GM12878 (cell line): ENCODE measurements around the gene PGAP3. TPM values are rescaled to one million over a fixed set of nuclear protein-coding genes. Genes with fewer than 3 reads are reported as not detected.

Experiments used
- ATAC-seq: fragments of 200-7000 bp; cut with Tn5 transposase; 3 replicates; pipeline ENCODE4 v1.9.1; 2020; ENCODE audit warnings: mild to moderate bottlenecking, moderate library complexity
- BruUV-seq: library from RNA; stranded (reverse); fragments of 400-500 nt; replicated peaks from 2 replicates; lab custom pipeline; 2021; lab: Mats Ljungman, UMichigan
- CTCF ChIA-PET: fragments of 300-600 bp; sonication (Branson Sonifier 250); formaldehyde crosslinking; extraction: SDS; loops from one replicate; lab custom pipeline; 2021; ENCODE audit warnings: inconsistent platforms; lab: Yijun Ruan, JAX
- POLR2A ChIA-PET: fragments of 350-600 bp; formaldehyde crosslinking; extraction: SDS; loops from one replicate; lab custom pipeline; 2021; ENCODE audit warnings: inconsistent platforms; lab: Charles Lee
- RAD21 ChIA-PET: fragments of 300-600 bp; sonication (Branson Sonifier 250); formaldehyde crosslinking; loops from one replicate; lab custom pipeline; 2023; ENCODE audit warnings: antibody characterized with exemption; ENCODE audit not compliant: unreplicated experiment; lab: Charles Lee
- SMC1A ChIA-PET: fragments of 300-600 bp; sonication (Branson Sonifier 250); formaldehyde crosslinking; loops from one replicate; lab custom pipeline; 2023; ENCODE audit not compliant: unreplicated experiment, uncharacterized antibody; lab: Charles Lee
- DNase-seq: peaks from one replicate; pipeline ENCODE4 v3.0.0-alpha.2; 2011; ENCODE audit warnings: low read depth, low spot score
- FAIRE-seq: peaks from 3 replicates; lab custom pipeline; 2011; peaks lifted over from hg19 to GRCh38; lab: Jason Lieb, UNC
- H2AFZ ChIP-seq: 2 replicates; pipeline ENCODE4 v1.6.0; 2011; ENCODE audit warnings: low read depth, low read length, control low read depth; ENCODE audit not compliant: control insufficient read depth
- H3K27ac ChIP-seq: 2 replicates; pipeline ENCODE4 v1.5.1; 2011; ENCODE audit warnings: control low read depth; ENCODE audit not compliant: control insufficient read depth, insufficient read depth
- H3K27me3 ChIP-seq, 2 experiments: replicated peaks in 1 of 2; 2 replicates each; pipeline versions ENCODE4 v1.6.0 to v1.6.1; 2011; ENCODE audit warnings: low read length in 1 of 2; ENCODE audit not compliant: control insufficient read depth in 2 of 2, insufficient read depth in 2 of 2
- H3K36me3 ChIP-seq, 2 experiments: 2 replicates each; pipeline ENCODE4 v1.5.1; 2011; ENCODE audit warnings: low read length in 1 of 2; ENCODE audit not compliant: control insufficient read depth in 2 of 2, insufficient read depth in 2 of 2
- H3K4me1 ChIP-seq: 2 replicates; pipeline ENCODE4 v1.6.1; 2011; ENCODE audit warnings: mild to moderate bottlenecking, low read length, moderate library complexity, mixed read lengths; ENCODE audit not compliant: control insufficient read depth, insufficient read depth
- H3K4me2 ChIP-seq: 2 replicates; pipeline ENCODE4 v1.6.0; 2011; ENCODE audit warnings: control low read depth; ENCODE audit not compliant: control insufficient read depth, insufficient read depth
- H3K4me3 ChIP-seq: fragments of 200-600 bp; sonication (generic); 2 replicates; pipeline ENCODE4 v1.5.1; 2016
- H3K79me2 ChIP-seq: 2 replicates; pipeline ENCODE4 v1.6.0; 2011; ENCODE audit warnings: low read length; ENCODE audit not compliant: control insufficient read depth, insufficient read depth
- H3K9ac ChIP-seq: 2 replicates; pipeline ENCODE4 v1.8.0; 2011; ENCODE audit warnings: low read length, control low read depth, mixed read lengths; ENCODE audit not compliant: control insufficient read depth, insufficient read depth
- H3K9me3 ChIP-seq: replicated peaks from 3 replicates; pipeline ENCODE4 v1.5.1; 2011; ENCODE audit warnings: mild to moderate bottlenecking, low read length; ENCODE audit not compliant: control insufficient read depth, insufficient read depth
- H4K20me1 ChIP-seq: 2 replicates; pipeline ENCODE4 v1.6.0; 2011; ENCODE audit not compliant: control insufficient read depth, insufficient read depth
- CREB1 ChIP-seq: IDR thresholded peaks from 2 replicates; pipeline ENCODE4 v1.6.1; 2012; ENCODE audit warnings: low read depth, mild to moderate bottlenecking, inconsistent platforms
- EGR1 ChIP-seq, 2 experiments: IDR thresholded peaks; 1 replicate in 1 of 2; 2 replicates in 1 of 2; pipeline ENCODE4 v1.6.1; 2011 to 2012; ENCODE audit warnings: low read depth in 2 of 2, low read length in 2 of 2, borderline replicate concordance in 1 of 2, mild to moderate bottlenecking in 1 of 2, moderate library complexity in 1 of 2
- GABPA ChIP-seq: IDR thresholded peaks from 2 replicates; pipeline ENCODE4 v1.6.1; 2014; ENCODE audit warnings: antibody characterized with exemption, low read depth, mild to moderate bottlenecking, inconsistent platforms
- NBN ChIP-seq: fragments of 450-650 bp; IDR thresholded peaks from 2 replicates; pipeline ENCODE4 v1.6.1; 2016
- NRF1 ChIP-seq: conservative IDR thresholded peaks from 2 replicates; pipeline ENCODE4 v1.6.1; 2011; ENCODE audit warnings: mild to moderate bottlenecking, low read depth, low read length, improper control_type of control experiment
- SREBF1 ChIP-seq: IDR thresholded peaks from 2 replicates; pipeline ENCODE4 v1.6.1; 2012; ENCODE audit warnings: mild to moderate bottlenecking, low read length
- SREBF2 ChIP-seq: IDR thresholded peaks from 2 replicates; pipeline ENCODE4 v1.6.1; 2012; ENCODE audit warnings: mild to moderate bottlenecking, low read length
- ZBED1 ChIP-seq: IDR thresholded peaks from 2 replicates; pipeline ENCODE4 v1.6.1; 2016; ENCODE audit warnings: borderline replicate concordance
- ZNF24 ChIP-seq: fragments of 450-650 bp; IDR thresholded peaks from 2 replicates; pipeline ENCODE4 v1.6.1; 2017; ENCODE audit warnings: antibody characterized with exemption, mild to moderate bottlenecking
- ZNF384 ChIP-seq: IDR thresholded peaks from 2 replicates; pipeline ENCODE4 v1.6.1; 2012; ENCODE audit warnings: low read depth, mild to moderate bottlenecking, low read length, improper control_type of control experiment, borderline replicate concordance
- WGBS: methylation state at CpG from one replicate; pipeline ENCODE4 v1.1.6; 2016; ENCODE audit warnings: low lambda C conversion rate; ENCODE audit not compliant: insufficient replicate concordance, insufficient coverage; ENCODE audit errors: missing lambda C conversion rate; 5-methylcytosine and 5-hydroxymethylcytosine counted together
- in situ Hi-C: fragments of 300-500 bp; cut with MboI; formaldehyde crosslinking; loops from 9 replicates; pipeline ENCODE4 v1.14.3; 2018; ENCODE audit warnings: mixed read lengths
- intact Hi-C: fragments of 100-400 bp; cut with micrococcal nuclease; formaldehyde crosslinking; loops from one replicate; pipeline ENCODE4 v1.14.2; 2022; ENCODE audit not compliant: unreplicated experiment
- polyA plus RNA-seq, 11 experiments: library from polyadenylated mRNA; depleted of rRNA in 4 of 11; unstranded in 6 of 11; stranded (reverse) in 5 of 11; fragments of >200 nt; fragmentation: Nextera tagmentation in 4 of 11; fragmentation: Illumina TruSeq in 1 of 11; extraction: Ambion mirVana in 4 of 11; extraction: Trizol in 1 of 11; gene quantifications; 1 replicate in 1 of 11; 2 replicates in 10 of 11; pipeline versions ENCODE4 v1.2.1 to v1.2.3, GENCODE V29; 2011 to 2016; ENCODE audit warnings: inconsistent platforms in 2 of 11, missing spikeins in 2 of 11, low read depth in 1 of 11
- total RNA-seq, 4 experiments: library from RNA; depleted of rRNA in 3 of 4; stranded (reverse); fragments of >200 nt in 3 of 4; fragmentation: Illumina TruSeq in 1 of 4; extraction: Trizol in 1 of 4; gene quantifications; 2 replicates each; pipeline versions ENCODE4 v1.2.1 to v1.2.3, GENCODE V29; 2013 to 2021
- TF ChIP-seq, protein P1 (sequence below): fragments of 450-650 bp; formaldehyde crosslinking; IDR thresholded peaks from 2 replicates; pipeline ENCODE4 v1.4.0; 2022; ENCODE audit warnings: mild to moderate bottlenecking, moderate library complexity
- TF ChIP-seq, protein P2 (sequence below): IDR thresholded peaks from 2 replicates; pipeline ENCODE4 v1.6.1; 2012; ENCODE audit warnings: low read depth, low read length, improper control_type of control experiment
- TF ChIP-seq, protein P3 (sequence below): IDR thresholded peaks from 2 replicates; pipeline ENCODE4 v1.6.1; 2011; ENCODE audit warnings: borderline replicate concordance, low read depth, mild to moderate bottlenecking, moderate library complexity, low read length; ENCODE audit not compliant: insufficient read depth, poor library complexity, severe bottlenecking
- TF ChIP-seq, protein P4 (sequence below): IDR thresholded peaks from 2 replicates; pipeline ENCODE4 v1.6.1; 2012; ENCODE audit warnings: mild to moderate bottlenecking, low read depth, low read length

Gene PGAP3
- total and polyA plus RNA-seq, 10 of the 15 experiments (the other 5 are each of a cell fraction or from before 2014, with no cell fraction given) = 0.21 to 10.0 (median 5.3) TPM

DNA sequence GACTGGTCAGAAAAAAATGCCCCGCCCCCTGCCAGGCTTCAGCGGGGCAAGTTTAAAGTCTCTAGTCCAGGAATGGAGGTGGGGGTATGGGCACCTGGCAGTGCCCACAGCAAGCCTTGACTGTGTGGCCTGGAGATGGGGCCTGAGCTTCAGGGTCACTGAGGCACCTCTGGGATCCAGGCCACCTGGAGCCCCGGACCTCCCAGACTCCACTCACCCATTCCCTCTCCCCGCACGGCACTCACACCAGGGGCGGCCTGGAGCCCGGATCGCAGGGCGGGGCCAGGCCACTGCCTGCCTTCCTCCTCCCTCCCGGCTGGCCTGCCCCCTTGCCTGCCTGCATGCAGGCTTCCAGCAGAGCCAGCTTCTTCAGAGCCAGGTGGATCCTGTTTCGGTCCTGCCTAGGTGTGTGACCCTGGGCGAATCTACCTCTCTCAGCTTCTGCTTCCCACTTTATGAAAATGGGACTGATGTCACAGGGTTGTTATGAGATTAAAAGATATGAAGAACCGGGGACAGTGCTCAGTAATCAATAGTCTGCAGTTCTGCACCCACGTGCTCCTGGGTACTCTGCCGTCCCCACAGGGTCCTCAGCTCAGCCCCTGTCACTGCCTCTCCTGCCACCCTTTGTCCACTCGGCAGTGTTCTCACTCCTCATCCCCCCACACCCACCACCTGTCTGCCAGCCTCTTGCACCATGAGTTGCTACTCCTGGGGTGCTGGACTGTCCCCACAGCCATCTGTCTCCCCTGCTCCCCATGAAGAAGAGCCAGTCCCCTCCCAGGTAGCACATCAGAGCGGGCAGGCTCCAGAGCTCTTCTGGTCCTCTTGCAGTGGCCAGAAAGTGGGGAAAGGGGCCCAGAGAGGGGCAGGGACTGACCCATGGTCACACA is 23.9 kb downstream of the PGAP3 start:
- BruUV-seq = no TSS peak
- no peak for TF ChIP-seq NRF1
- TF ChIP-seq, protein P1, sequence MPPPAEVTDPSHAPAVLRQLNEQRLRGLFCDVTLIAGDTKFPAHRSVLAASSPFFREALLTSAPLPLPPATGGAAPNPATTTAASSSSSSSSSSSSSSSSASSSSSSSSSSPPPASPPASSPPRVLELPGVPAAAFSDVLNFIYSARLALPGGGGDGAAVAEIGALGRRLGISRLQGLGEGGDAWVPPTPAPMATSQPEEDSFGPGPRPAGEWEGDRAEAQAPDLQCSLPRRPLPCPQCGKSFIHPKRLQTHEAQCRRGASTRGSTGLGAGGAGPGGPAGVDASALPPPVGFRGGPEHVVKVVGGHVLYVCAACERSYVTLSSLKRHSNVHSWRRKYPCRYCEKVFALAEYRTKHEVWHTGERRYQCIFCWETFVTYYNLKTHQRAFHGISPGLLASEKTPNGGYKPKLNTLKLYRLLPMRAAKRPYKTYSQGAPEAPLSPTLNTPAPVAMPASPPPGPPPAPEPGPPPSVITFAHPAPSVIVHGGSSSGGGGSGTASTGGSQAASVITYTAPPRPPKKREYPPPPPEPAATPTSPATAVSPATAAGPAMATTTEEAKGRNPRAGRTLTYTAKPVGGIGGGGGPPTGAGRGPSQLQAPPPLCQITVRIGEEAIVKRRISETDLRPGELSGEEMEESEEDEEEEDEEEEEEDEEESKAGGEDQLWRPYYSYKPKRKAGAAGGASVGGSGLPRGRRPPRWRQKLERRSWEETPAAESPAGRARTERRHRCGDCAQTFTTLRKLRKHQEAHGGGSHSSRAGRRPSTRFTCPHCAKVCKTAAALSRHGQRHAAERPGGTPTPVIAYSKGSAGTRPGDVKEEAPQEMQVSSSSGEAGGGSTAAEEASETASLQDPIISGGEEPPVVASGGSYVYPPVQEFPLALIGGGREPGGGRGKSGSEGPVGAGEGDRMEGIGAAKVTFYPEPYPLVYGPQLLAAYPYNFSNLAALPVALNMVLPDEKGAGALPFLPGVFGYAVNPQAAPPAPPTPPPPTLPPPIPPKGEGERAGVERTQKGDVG (CRISPR knock-in tag) = no peak
- TF ChIP-seq EGR1 (IDR thresholded peaks at IDR 0.05; ENCODE audit: borderline replicate concordance in 1 of 2, low read depth in 2 of 2, low read length in 2 of 2) = no peak
- TF ChIP-seq, protein P2, sequence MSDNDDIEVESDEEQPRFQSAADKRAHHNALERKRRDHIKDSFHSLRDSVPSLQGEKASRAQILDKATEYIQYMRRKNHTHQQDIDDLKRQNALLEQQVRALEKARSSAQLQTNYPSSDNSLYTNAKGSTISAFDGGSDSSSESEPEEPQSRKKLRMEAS = no peak
- TF ChIP-seq ZBED1 = no peak
- TF ChIP-seq, protein P3, sequence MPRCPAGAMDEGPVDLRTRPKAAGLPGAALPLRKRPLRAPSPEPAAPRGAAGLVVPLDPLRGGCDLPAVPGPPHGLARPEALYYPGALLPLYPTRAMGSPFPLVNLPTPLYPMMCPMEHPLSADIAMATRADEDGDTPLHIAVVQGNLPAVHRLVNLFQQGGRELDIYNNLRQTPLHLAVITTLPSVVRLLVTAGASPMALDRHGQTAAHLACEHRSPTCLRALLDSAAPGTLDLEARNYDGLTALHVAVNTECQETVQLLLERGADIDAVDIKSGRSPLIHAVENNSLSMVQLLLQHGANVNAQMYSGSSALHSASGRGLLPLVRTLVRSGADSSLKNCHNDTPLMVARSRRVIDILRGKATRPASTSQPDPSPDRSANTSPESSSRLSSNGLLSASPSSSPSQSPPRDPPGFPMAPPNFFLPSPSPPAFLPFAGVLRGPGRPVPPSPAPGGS = no peak
- TF ChIP-seq ZNF24 = no peak
- no peak for TF ChIP-seq NBN
- TF ChIP-seq GABPA = no peak
- no peak for TF ChIP-seq SREBF2
- TF ChIP-seq, protein P4, sequence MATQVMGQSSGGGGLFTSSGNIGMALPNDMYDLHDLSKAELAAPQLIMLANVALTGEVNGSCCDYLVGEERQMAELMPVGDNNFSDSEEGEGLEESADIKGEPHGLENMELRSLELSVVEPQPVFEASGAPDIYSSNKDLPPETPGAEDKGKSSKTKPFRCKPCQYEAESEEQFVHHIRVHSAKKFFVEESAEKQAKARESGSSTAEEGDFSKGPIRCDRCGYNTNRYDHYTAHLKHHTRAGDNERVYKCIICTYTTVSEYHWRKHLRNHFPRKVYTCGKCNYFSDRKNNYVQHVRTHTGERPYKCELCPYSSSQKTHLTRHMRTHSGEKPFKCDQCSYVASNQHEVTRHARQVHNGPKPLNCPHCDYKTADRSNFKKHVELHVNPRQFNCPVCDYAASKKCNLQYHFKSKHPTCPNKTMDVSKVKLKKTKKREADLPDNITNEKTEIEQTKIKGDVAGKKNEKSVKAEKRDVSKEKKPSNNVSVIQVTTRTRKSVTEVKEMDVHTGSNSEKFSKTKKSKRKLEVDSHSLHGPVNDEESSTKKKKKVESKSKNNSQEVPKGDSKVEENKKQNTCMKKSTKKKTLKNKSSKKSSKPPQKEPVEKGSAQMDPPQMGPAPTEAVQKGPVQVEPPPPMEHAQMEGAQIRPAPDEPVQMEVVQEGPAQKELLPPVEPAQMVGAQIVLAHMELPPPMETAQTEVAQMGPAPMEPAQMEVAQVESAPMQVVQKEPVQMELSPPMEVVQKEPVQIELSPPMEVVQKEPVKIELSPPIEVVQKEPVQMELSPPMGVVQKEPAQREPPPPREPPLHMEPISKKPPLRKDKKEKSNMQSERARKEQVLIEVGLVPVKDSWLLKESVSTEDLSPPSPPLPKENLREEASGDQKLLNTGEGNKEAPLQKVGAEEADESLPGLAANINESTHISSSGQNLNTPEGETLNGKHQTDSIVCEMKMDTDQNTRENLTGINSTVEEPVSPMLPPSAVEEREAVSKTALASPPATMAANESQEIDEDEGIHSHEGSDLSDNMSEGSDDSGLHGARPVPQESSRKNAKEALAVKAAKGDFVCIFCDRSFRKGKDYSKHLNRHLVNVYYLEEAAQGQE = no peak
- no peak for TF ChIP-seq ZNF384
- TF ChIP-seq SREBF1 = no peak
- TF ChIP-seq CREB1 = no peak

More for the DNA sequence above, 23.9 kb downstream of the PGAP3 start:
- Histone ChIP-seq H3K27me3 (peaks cover 4 to 6% of the 10 kb centered on the region in 2 experiments; a peak in 3 of 4 replicates), H3K9me3 (no peaks in the 10 kb centered on the region), H3K4me3 (no peak overlapping the region), H2AFZ (no peak overlapping the region), H3K4me1 (no peaks in the 10 kb centered on the region; the same call in 1 of the 2 replicates), H3K9ac (no peak overlapping the region), H3K36me3 (peaks cover 5 to 20% of the 10 kb centered on the region in 2 experiments; a peak in 3 of 4 replicates), H3K27ac (no peak overlapping the region), H4K20me1 (no peaks in the 10 kb centered on the region; the same call in 1 of the 2 replicates), H3K4me2 (no peak overlapping the region), H3K79me2 (no peaks in the 10 kb centered on the region)
- RAD21 ChIA-PET = no interaction called here
- DNase-seq = no peak
- no peak for FAIRE-seq
- in situ Hi-C loops = no loop called here
- POLR2A ChIA-PET = no interaction called here
- SMC1A ChIA-PET = no interaction called here
- intact Hi-C loops = no loop called here
- WGBS = 84% methylated on average over 17 of the region's 17 CpGs
- no peak for ATAC-seq
- CTCF ChIA-PET = interaction anchor here (1.6 kb wide), 1 partner anchor 10 kb away, joined by 10 read pairs; no protein-coding TSS in a partner anchor
